RWPE2 (cell line): Measurements from ENCODE around the gene PRKCH.

Experiments
- ATAC-seq: fragments of 200-7000 bp; cut with Tn5 transposase; 3 replicates; pipeline ENCODE4 v1.9.1; 2021; ENCODE audit warnings: low read depth
- DNase-seq: peaks from one replicate; pipeline ENCODE4 v3.0.0-alpha.2; 2020; ENCODE audit warnings: low spot score
- H3K27ac ChIP-seq: fragments of 450-650 bp; 2 replicates; pipeline ENCODE4 v1.5.1; 2017; ENCODE audit warnings: mild to moderate bottlenecking; ENCODE audit not compliant: poor library complexity, severe bottlenecking
- H3K27me3 ChIP-seq: fragments of 250-450 bp; sonication (Bioruptor Pico); 2 replicates; pipeline ENCODE4 v1.5.1; 2021; ENCODE audit warnings: mild to moderate bottlenecking, moderate library complexity; ENCODE audit not compliant: insufficient read depth, poor library complexity, severe bottlenecking
- H3K36me3 ChIP-seq: fragments of 250-450 bp; sonication (Bioruptor Pico); 2 replicates; pipeline ENCODE4 v1.5.1; 2020; ENCODE audit warnings: low read depth, mild to moderate bottlenecking, moderate library complexity
- H3K4me1 ChIP-seq: fragments of 250-450 bp; sonication (Bioruptor Pico); 2 replicates; pipeline ENCODE4 v1.5.1; 2021; ENCODE audit warnings: mild to moderate bottlenecking, moderate library complexity; ENCODE audit not compliant: insufficient read depth, poor library complexity, severe bottlenecking
- H3K4me3 ChIP-seq: fragments of 250-450 bp; sonication (Bioruptor Pico); 2 replicates; pipeline ENCODE4 v1.5.1; 2021; ENCODE audit warnings: mild to moderate bottlenecking, moderate library complexity; ENCODE audit not compliant: severe bottlenecking
- H3K9me3 ChIP-seq: fragments of 250-450 bp; sonication (Bioruptor Pico); 2 replicates; pipeline ENCODE4 v1.5.1; 2021; ENCODE audit warnings: mild to moderate bottlenecking, moderate library complexity; ENCODE audit not compliant: severe bottlenecking
- CTCF ChIP-seq: fragments of 450-650 bp; IDR thresholded peaks from one replicate; pipeline ENCODE4 v1.5.1; 2017; ENCODE audit warnings: mild to moderate bottlenecking, moderate library complexity; ENCODE audit not compliant: poor library complexity, severe bottlenecking

Gene PRKCH

GRCh38 chr14:61530896-61531295, 209.5 kb downstream of the PRKCH start:
- no peak for DNase-seq
- no peak for ATAC-seq
- H3K4me1 ChIP-seq: peaks cover 85% of the 10 kb centered on the region
- TF ChIP-seq CTCF: no peak
- peak overlapping the region; percentile 98 for H3K27ac ChIP-seq
- H3K27me3 ChIP-seq: no peaks in the 10 kb centered on the region
- H3K9me3 ChIP-seq: no peaks in the 10 kb centered on the region
- H3K36me3 ChIP-seq: peaks cover 3% of the 10 kb centered on the region; the same call in 1 of the 2 replicates
- H3K4me3 ChIP-seq: no peak overlapping the region

- peaks cover 85% of the 10 kb centered on the region for H3K4me1 ChIP-seq
- TF ChIP-seq CTCF: no peak
- ATAC-seq (peak; percentile 41), DNase-seq (no peak)
- no peaks in the 10 kb centered on the region for H3K9me3 ChIP-seq
- H3K27ac ChIP-seq: peak overlapping the region; percentile 98
- H3K4me3 ChIP-seq: no peak overlapping the region
- peaks cover 3% of the 10 kb centered on the region; the same call in 1 of the 2 replicates for H3K36me3 ChIP-seq
- H3K27me3 ChIP-seq: no peaks in the 10 kb centered on the region
Measured at GRCh38 chr14:61531465-61532122, 210.2 kb downstream of the PRKCH start.

GRCh38 chr14:61532123-61532505, 210.7 kb downstream of the PRKCH start:
- Histone ChIP-seq H3K9me3 (no peaks in the 10 kb centered on the region), H3K27ac (peak overlapping the region; percentile 98), H3K36me3 (peaks cover 3% of the 10 kb centered on the region; the same call in 1 of the 2 replicates), H3K4me1 (peaks cover 85% of the 10 kb centered on the region), H3K4me3 (no peak overlapping the region), H3K27me3 (no peaks in the 10 kb centered on the region)
- ATAC-seq (no peak), DNase-seq (no peak)
- no peak for TF ChIP-seq CTCF

- no peak overlapping the region for H3K4me3 ChIP-seq
- H3K27ac ChIP-seq: peak overlapping the region; percentile 98
- ATAC-seq: no peak
- peaks cover 83% of the 10 kb centered on the region for H3K4me1 ChIP-seq
- H3K36me3 ChIP-seq: peaks cover 3% of the 10 kb centered on the region; the same call in 1 of the 2 replicates
- no peak for DNase-seq
- no peaks in the 10 kb centered on the region for H3K27me3 ChIP-seq
- TF ChIP-seq CTCF: no peak
- H3K9me3 ChIP-seq: no peaks in the 10 kb centered on the region
Measured at GRCh38 chr14:61532763-61533162, 211.4 kb downstream of the PRKCH start.

GRCh38 chr14:61533513-61534255, 212.3 kb downstream of the PRKCH start:
- Histone ChIP-seq H3K4me1 (peaks cover 83% of the 10 kb centered on the region), H3K27ac (peak overlapping the region; percentile 98), H3K27me3 (no peaks in the 10 kb centered on the region), H3K9me3 (no peaks in the 10 kb centered on the region), H3K36me3 (peaks cover 3% of the 10 kb centered on the region; the same call in 1 of the 2 replicates), H3K4me3 (no peak overlapping the region)
- ATAC-seq (no peak), DNase-seq (no peak)
- no peak for TF ChIP-seq CTCF
